Activated CD4-positive, alpha-beta T cell treated with anti-CD3 and anti-CD28 coated beads, Interleukin-2, amount 50 U/mL, for 16 hours (primary cell): ENCODE measurements around the gene CDK8.
"Not testable (repeated sequence)": the region's sequence is repeated elsewhere in the genome, so short reads cannot be mapped to it uniquely, and the experiment has no call there.

ENCODE experiments used
- DNase-seq: peaks from one replicate; pipeline ENCODE4 v3.0.0-alpha.2; 2020

The CDK8 gene

DNA sequence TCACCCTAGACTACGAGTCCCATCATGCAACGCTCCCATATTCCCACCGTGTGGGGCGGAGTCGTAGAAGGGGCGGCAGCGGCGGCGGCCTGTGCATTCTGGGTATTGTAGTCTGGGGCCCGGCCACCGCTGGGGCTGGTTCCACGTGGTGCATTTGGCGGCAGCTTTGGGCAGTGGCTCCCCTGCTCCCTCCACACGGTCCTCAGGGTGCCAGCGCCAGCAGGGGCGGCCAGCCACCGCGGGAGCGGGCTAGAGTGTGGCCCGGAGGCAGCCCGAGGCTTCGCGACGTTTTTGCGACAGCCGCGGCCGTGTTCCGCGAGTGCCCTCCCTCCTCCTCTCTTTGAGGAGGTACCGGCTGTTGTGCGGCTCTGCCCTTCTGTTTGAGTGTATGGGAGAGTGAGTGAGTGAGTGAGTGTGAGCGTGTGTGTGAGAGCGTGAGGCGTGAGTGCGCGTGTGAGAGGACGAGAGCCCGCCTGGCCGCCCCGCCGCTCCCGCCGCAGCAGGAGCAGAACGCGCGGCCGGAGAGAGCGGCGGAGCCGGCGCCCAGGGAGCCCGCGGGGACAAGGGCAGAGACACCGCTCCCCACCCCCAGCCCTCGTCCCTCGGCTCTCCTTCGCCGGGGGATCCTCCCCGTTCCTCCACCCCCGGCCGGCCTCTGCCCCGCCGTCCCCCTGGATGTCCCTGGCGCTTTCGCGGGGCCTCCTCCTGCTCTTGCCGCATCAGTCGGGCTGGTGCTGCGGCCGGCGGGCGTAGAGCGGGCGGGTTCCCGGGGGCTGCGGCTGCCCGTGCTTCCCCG, at the start of gene CDK8:
TSS of gene CDK8 (plus strand) at position 343 of the 796 bp plus-strand sequence. CDS start 513 bp downstream, outside the sequence.
- peak; percentile 88 for DNase-seq

DNA sequence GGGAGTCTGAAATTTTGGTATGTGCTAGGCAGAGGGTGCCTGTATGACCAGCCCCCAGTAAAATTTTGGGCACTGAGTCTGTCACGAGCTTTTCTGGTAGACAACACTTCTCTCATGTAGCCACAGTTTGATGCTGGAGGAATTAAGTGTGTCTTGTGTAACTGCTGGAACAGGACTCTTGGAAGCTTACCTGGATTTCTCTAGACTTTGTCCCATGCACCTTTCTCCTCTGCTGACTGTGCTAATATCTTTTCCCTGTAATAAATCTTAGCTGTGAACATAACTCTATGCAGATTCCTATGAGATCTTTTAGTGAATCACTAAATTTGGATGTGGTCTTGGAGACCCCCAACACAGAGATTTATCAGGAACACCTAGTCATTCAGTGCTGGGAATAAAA, 45.6 kb upstream of the CDK8 start:
- DNase-seq = no peak

GRCh38 chr13:26213345-26213744, 40.6 kb upstream of the CDK8 start:
- DNase-seq = no peak

DNA sequence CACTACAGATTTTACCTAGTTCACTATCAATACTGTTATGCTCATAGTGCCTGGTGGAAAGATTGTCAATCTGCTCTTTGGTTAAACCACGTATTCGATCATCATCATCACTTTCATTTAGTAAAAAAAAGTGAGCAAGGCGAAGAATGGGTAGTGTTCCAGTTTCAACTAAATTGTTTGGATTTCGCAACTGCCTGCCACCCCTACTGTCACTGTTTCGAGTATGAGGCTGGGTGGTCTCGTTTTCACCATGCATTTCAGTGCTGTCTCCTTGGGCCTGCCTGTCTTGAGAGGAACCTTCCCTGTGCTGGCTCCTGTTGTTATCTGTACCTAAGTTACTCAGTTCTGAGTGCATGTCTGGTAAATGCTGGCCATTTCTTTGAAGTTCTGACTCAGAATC, 39.9 kb upstream of the CDK8 start:
- DNase-seq = no peak

DNA sequence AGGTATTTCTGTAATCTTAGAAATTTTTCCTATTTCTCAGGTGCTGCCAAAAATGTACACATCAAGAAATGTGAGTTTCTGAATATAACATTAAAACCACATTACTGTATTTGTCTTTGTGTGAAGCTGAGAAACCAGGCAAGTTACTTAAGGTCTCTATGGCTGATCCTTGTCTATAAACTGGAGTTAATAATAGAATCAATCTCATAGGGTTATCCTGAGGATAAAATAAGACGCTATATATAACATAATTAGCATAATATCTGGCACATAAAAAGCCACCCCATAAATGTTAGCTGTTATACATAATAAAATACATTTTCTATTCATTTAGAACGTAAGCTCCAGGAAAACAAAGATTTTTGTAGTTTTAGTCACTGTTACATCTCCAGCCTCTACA, 37.9 kb upstream of the CDK8 start:
- DNase-seq = no peak

- no peak for DNase-seq
Measured at GRCh38 chr13:26219726-26220125, 34.2 kb upstream of the CDK8 start.

DNA sequence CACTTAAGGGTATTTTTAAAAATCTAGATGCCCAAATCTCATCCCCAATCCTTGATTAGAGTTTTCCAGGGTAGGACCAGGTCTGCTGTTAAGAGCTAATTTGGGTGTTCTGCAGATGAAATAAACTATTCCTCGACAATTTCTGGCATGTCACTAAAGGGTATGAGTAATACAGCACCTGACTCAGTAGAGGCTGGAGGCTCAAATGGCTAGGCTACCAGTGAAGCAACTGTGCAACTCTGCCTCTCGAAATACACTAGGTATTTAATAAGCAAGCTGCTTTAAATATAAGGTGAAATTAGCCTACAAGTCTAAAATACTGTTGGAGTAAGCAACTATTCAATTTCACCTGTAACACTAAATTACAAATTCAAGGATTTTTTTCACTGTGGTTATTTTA, 33.4 kb upstream of the CDK8 start:
- peak; percentile 6 for DNase-seq

- DNase-seq = no peak
Measured at GRCh38 chr13:26221399-26221720, 32.6 kb upstream of the CDK8 start.

- DNase-seq = peak; percentile 95
Measured at GRCh38 chr13:26221721-26222519, 32.0 kb upstream of the CDK8 start, which contains the start of gene RNF6. Gene RNF6, minus strand, starts transcription at chr13:26222314. Its CDS starts 2,665 bp downstream, at chr13:26219649.

- DNase-seq = no peak
Measured at GRCh38 chr13:26222520-26223046, 31.3 kb upstream of the CDK8 start.

DNA sequence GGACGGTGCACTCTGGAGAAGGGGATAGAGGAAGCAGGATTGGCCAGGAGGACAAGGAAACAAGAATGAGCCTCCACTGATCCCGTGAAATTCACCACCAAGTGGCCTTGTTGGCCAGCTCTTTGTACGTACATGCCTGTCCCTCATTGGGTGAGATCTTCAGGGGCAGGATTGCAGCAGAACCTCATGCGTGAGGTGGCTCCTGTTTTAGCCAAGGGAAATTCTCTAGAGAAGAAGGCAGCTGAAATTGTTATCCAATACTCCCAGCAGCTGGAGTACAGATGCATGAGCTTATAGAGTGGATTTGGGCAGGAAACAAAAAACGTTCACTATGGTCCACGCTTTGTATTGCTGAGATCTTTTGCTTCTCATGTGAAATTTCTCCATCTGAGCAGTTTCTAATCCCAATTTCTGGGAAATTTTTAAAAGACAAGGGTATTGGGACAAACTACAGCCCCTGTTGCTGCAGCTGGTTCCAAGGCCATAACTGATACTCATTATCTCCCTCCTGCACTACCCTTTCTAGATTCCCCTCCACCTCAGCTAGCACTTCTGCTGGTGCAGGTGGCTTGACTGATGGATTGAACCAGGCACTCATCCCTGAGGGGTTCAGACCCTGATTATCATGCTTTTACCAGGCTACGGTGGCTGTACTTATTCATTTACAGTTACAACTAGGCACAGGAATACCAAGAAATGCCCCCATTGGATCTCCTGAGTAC, 27.9 kb upstream of the CDK8 start:
- no peak for DNase-seq

DNA sequence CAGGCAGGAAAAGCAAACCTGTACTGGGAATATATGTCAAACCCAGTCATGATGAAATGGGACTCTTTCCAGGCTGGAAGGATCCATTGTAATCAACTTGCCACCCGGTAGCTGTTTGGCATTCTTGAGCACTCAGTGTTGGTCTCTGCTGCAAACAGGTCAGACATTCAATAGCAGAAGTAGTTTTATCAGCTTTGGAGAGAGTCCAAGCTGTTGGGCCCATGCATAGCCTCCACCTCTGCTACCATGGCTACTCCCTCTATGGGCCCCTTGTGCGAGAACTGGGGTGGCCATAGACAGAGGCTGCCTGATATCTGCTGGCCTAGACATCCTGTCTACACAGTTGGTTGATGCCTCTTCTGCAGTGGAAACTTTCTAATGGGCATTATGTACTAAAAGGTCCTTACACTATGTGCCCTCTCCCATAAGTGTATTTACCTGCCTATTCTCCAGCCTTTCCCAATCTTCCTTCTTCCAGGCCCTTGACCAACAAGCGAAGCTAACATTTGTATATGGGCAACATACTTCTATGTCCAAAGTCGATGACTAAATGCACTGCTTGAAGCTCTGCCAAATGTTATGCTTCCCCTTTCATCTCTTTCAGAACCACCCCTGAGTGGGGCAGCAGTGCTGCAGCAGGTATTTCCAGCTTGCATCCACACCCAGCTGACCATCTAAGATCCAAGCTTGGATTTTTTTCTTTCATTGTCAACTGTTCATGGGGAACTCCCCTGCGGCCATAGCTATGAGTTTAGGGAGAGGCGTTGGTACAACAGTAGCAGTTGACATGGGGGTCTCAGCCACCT, 26.6 kb upstream of the CDK8 start:
- no peak for DNase-seq

DNA sequence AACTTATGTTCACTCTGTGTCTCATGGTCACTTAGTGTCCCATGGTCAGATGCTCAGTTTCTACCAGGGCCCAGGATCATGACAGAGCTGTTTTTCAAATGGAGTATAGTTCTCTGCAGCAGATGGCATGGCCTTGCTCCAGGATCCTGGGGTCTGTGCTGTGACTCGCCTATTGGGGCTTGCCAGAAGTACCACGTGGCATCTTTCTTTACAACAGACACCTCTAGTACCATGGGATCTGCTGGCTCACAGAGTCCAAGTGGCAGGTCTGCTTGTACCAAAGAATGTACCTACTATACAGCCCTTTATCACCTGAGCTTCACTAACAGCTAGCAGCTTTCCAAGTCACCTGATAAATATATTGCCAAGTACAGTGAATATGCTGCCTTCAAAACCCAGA, 25.8 kb upstream of the CDK8 start:
- DNase-seq = no peak

- no peak for DNase-seq
Measured at GRCh38 chr13:26229080-26229615, 24.8 kb upstream of the CDK8 start.

DNA sequence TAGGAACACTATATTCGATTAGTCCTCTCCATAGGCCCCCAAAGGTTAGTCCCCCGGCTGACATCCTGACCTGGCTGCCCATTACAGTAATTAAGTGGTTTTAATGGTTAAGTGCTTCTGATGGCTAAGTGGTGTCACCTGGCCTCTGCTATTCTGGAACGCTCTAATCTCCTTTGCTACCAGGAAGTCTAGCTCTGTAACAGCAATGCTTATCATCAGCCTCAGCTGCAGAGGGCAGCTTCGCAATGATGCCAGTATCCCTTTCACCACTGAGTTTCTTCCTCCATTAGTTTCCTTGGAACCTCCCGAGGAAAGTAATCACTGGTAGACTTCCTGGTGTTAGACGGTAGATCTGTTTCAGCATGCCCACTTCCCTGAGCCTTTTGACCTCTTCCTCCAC, 23.2 kb upstream of the CDK8 start:
- no peak for DNase-seq

- no peak for DNase-seq
Measured at GRCh38 chr13:26236296-26236695, 17.6 kb upstream of the CDK8 start.

DNA sequence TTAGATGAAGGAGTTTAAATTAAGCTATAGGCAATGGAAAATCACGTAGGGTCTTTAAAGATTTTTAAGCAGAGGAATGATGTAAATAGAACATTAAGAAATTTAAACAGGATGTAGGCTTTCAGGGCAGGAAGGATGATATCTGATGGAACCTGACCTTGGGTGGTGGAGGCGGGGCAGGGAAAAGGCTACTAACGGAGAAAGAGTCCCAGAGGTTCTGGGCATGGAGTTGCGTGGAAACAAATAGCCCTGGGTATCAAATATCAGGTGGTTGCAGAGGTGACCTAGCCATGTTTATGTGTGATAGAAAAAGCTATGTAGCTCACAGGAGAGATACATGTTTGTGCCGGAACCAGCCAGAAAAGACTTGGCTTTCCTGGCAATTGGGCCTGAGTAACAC, 7.8 kb upstream of the CDK8 start:
- DNase-seq = no peak

DNA sequence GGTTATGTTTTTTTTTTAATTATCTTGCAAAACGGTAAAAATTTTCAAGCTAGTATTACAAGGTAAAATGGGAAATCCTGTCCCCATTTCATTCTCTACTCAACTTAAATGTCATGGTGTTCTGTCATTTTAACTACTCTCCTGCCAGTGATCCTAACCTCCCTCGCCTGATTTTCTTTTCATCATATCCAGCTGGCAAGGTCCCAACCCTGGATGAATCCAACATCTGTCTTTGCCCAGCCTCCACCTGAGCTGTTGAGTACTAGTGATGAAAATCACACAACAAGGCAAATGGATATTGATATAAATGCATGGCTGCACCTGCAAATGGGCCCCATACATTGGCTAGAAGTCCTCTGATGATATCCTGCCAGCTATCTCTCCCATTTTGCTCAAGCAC, 6.9 kb upstream of the CDK8 start:
- no peak for DNase-seq

GRCh38 chr13:26247608-26248007, 6.3 kb upstream of the CDK8 start:
- DNase-seq = no peak

DNA sequence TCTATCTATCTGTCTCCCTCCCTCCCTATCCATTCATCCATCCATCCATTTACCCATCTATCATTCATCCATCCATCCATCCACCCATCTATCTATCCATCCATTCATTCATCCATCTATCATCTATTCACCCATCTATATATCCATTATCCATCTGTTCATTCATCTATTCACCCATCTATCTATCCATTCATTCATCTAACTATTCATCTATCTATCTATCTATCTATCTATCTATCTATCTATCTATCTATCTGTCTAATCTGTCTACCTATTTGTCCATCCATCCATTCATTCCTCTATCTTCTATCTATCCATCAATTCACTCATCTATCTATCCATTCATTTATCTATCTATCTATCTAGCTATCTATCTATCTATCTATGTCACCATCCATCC, 4.4 kb upstream of the CDK8 start:
- DNase-seq = no peak

DNA sequence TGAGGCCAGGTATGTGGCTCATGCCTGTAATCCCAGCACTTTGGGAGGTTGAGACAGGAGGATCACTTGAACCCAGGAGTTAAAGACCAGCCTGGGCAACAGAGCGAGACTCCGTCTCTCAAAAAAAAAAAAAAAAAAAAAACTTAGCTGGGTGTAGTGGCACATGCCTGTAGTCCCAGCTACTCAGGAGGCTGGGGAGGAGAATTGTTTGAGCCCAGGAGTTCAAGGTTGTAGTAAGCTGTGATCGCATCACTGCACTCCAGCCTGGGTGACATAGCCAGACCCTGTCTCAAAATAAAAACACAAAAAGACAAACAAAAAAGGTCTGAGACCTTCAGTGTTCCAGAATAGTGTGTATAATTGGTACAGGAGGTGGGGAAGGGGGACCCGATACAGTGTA, 1.9 kb upstream of the CDK8 start:
- DNase-seq = not testable (repeated sequence)

DNA sequence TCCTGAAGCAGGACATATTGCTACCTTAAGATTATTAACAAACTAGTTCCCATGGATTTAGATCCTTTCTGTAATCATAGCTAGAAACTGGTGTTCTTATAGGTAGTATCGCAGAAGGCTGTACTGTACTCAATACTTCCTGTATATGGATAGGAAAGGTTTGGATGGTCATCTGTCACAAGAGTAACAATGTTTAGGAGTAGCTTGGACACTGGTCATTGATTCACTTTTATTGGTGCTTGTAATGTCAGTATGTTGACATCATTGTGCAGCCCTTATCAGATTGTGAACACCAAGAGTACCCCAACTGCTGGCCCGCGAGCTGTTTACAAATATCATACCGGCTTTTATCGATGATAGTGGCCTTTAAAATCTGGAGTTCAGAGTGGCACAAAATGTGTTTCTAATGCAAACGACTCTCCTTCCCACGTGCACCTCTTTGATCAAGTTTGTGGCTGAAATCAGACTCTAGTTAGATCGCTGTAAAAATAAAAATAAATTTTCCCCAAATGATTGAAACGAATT, 605 bp upstream of the CDK8 start:
- no peak for DNase-seq
